HepG2 (cell line): Measurements from ENCODE around the gene CYB5B. TPM values are rescaled to one million over a fixed set of nuclear protein-coding genes. Genes with fewer than 3 reads are reported as not detected.

Source experiments
- ARID5B ChIP-seq: IDR thresholded peaks from 2 replicates; pipeline ENCODE4 v1.4.0; 2020; ENCODE audit warnings: mild to moderate bottlenecking, missing genetic modification reagents
- DNMT3B ChIP-seq: conservative IDR thresholded peaks from 2 replicates; pipeline ENCODE4 v1.6.1; 2016; ENCODE audit warnings: missing biosample characterization, control low read depth
- FOXO4 ChIP-seq: sonication (generic); formaldehyde crosslinking; conservative IDR thresholded peaks from 2 replicates; pipeline ENCODE4 v1.8.1; 2023; ENCODE audit warnings: missing genetic modification reagents
- GMEB2 ChIP-seq: IDR thresholded peaks from 2 replicates; pipeline ENCODE4 v1.6.1; 2016; ENCODE audit warnings: missing biosample characterization, missing genetic modification reagents, low read depth
- IKZF5 ChIP-seq: IDR thresholded peaks from 2 replicates; pipeline ENCODE4 v1.6.1; 2018; ENCODE audit warnings: missing genetic modification reagents, mild to moderate bottlenecking, missing compliant biosample characterization
- IRF2 ChIP-seq: IDR thresholded peaks from 2 replicates; pipeline ENCODE4 v1.6.1; 2018; ENCODE audit warnings: missing genetic modification reagents, missing compliant biosample characterization
- MLLT10 ChIP-seq: sonication (generic); formaldehyde crosslinking; IDR thresholded peaks from 2 replicates; pipeline ENCODE4 v1.4.0; 2020; ENCODE audit warnings: missing genetic modification reagents
- MXI1 ChIP-seq: IDR thresholded peaks from 3 replicates; pipeline ENCODE4 v1.6.1; 2012; ENCODE audit warnings: low read depth, low read length, inconsistent platforms, borderline replicate concordance
- RBAK ChIP-seq: sonication (generic); formaldehyde crosslinking; IDR thresholded peaks from 2 replicates; pipeline ENCODE4 v1.5.1; 2020; ENCODE audit warnings: mild to moderate bottlenecking, missing genetic modification reagents
- REL ChIP-seq: sonication (generic); formaldehyde crosslinking; conservative IDR thresholded peaks from 2 replicates; pipeline ENCODE4 v1.8.0; 2022; ENCODE audit warnings: mild to moderate bottlenecking, missing genetic modification reagents, moderate library complexity
- ZBTB39 ChIP-seq: sonication (generic); formaldehyde crosslinking; IDR thresholded peaks from 2 replicates; pipeline ENCODE4 v1.5.0; 2020; ENCODE audit warnings: missing genetic modification reagents
- ZC3H13 ChIP-seq: sonication (generic); formaldehyde crosslinking; IDR thresholded peaks from 2 replicates; pipeline ENCODE4 v1.8.1; 2023; ENCODE audit warnings: mild to moderate bottlenecking, missing genetic modification reagents, moderate library complexity
- ZFP62 ChIP-seq: sonication (generic); formaldehyde crosslinking; IDR thresholded peaks from 2 replicates; pipeline ENCODE4 v1.4.0; 2020; ENCODE audit warnings: missing genetic modification reagents
- ZNF260 ChIP-seq: sonication (generic); formaldehyde crosslinking; IDR thresholded peaks from 2 replicates; pipeline ENCODE4 v1.4.0; 2020; ENCODE audit warnings: missing genetic modification reagents, low read depth, mild to moderate bottlenecking, borderline replicate concordance
- ZNF572 ChIP-seq: sonication (generic); formaldehyde crosslinking; IDR thresholded peaks from 2 replicates; pipeline ENCODE4 v1.5.1; 2020; ENCODE audit warnings: mild to moderate bottlenecking, missing genetic modification reagents
- ZNF616 ChIP-seq: sonication (generic); formaldehyde crosslinking; IDR thresholded peaks from 2 replicates; pipeline ENCODE4 v1.5.0; 2020; ENCODE audit warnings: low read depth, mild to moderate bottlenecking, missing genetic modification reagents
- ZNF709 ChIP-seq: sonication (generic); formaldehyde crosslinking; IDR thresholded peaks from 2 replicates; pipeline ENCODE4 v1.5.0; 2020; ENCODE audit warnings: mild to moderate bottlenecking, missing genetic modification reagents
- ZNF850 ChIP-seq: sonication (generic); formaldehyde crosslinking; conservative IDR thresholded peaks from 2 replicates; pipeline ENCODE4 v1.9.0; 2021; ENCODE audit warnings: mild to moderate bottlenecking, missing genetic modification reagents
- polyA plus RNA-seq, 8 experiments: library from polyadenylated mRNA; depleted of rRNA in 3 of 8; stranded (reverse) in 7 of 8; unstranded in 1 of 8; fragments of >200 nt; fragmentation: Illumina TruSeq in 4 of 8; extraction: Trizol in 4 of 8; gene quantifications; 2 replicates each; pipeline versions ENCODE4 v1.2.1 to v1.2.3, GENCODE V29; 2011 to 2016; ENCODE audit warnings: low read depth in 4 of 8, missing spikeins in 1 of 8, mixed read lengths in 1 of 8; ENCODE audit not compliant: insufficient read depth in 1 of 8
- total RNA-seq, 5 experiments: library from RNA; depleted of rRNA; stranded (reverse); fragments of >200 nt; fragmentation: Illumina TruSeq; extraction: Trizol; gene quantifications; 2 replicates each; pipeline ENCODE4 v1.2.3, GENCODE V29; 2016; ENCODE audit warnings: low read depth in 1 of 5

Gene CYB5B
- total and polyA plus RNA-seq, 2 of the 13 experiments (the other 11 are each of a cell fraction or from before 2014, with no cell fraction given): 234 to 432 TPM

GRCh38 chr16:69424053-69424934 is at the start of gene CYB5B (continued):
- 0 out of 2 replicates have a peak, but pooled peaks have one; percentile 70 for TF ChIP-seq ZC3H13
- TF ChIP-seq ARID5B: peak; percentile 63
- TF ChIP-seq MLLT10 (CRISPR knock-in tag): no peak
- 0 out of 2 replicates have a peak, but pooled peaks have one; percentile 11 for TF ChIP-seq RBAK (CRISPR knock-in tag)
- TF ChIP-seq ZNF709 (CRISPR knock-in tag): 0 out of 2 replicates have a peak, but pooled peaks have one; percentile 82
- TF ChIP-seq IKZF5 (CRISPR knock-in tag): peak; percentile 31; the same call in 1 of the 2 replicates
- TF ChIP-seq ZNF616 (CRISPR knock-in tag): no peak
- no peak for TF ChIP-seq ZFP62 (CRISPR knock-in tag)
- TF ChIP-seq REL: no peak
- no peak for TF ChIP-seq GMEB2 (CRISPR knock-in tag)
- TF ChIP-seq ZNF850 (CRISPR knock-in tag): no peak
- TF ChIP-seq ZNF260 (CRISPR knock-in tag): no peak; the same call in 1 of the 2 replicates
- TF ChIP-seq FOXO4: 0 out of 2 replicates have a peak, but pooled peaks have one; percentile 89
- peak; percentile 84; the same call in 1 of the 2 replicates for TF ChIP-seq ZBTB39
- TF ChIP-seq DNMT3B: peak; percentile 91; the same call in 1 of the 2 replicates
- peak; percentile 88 for TF ChIP-seq IRF2
- TF ChIP-seq ZNF572: no peak
- TF ChIP-seq MXI1: peak; percentile 74; the same call in 1 of the 3 replicates
